Sigmoid colon (tissue), 7 donors: ENCODE data around the gene RMDN2. TPM values are rescaled to one million over a fixed set of nuclear protein-coding genes. Genes with fewer than 3 reads are reported as not detected.

ENCODE experiments used
- DNase-seq: peaks from one replicate; pipeline ENCODE4 v3.0.0-alpha.2; 2019
- H3K27ac ChIP-seq, 4 donors: fragments of 200-600 bp; sonication (generic); one replicate each; pipeline ENCODE4 v1.5.1; 2016 to 2019; ENCODE audit warnings: mild to moderate bottlenecking in 1 of 4
- H3K27me3 ChIP-seq, 3 donors: fragments of 200-600 bp; sonication (generic); one replicate each; pipeline ENCODE4 v1.5.1; 2019; ENCODE audit warnings: mild to moderate bottlenecking in 1 of 3
- H3K36me3 ChIP-seq, 4 donors: fragments of 200-600 bp; sonication (generic); one replicate each; pipeline ENCODE4 v1.5.1; 2016 to 2019
- H3K4me1 ChIP-seq, 4 donors: fragments of 200-600 bp; sonication (generic); one replicate each; pipeline ENCODE4 v1.5.1; 2017 to 2019
- H3K4me3 ChIP-seq, 4 donors: fragments of 200-600 bp; sonication (generic); one replicate each; pipeline ENCODE4 v1.5.1; 2017 to 2019; ENCODE audit warnings: mild to moderate bottlenecking in 2 of 4, moderate library complexity in 1 of 4
- H3K9me3 ChIP-seq, 4 donors: fragments of 200-600 bp in 3 of 4; sonication (generic) in 3 of 4; one replicate each; pipeline versions ENCODE4 v1.5.1 to v1.6.1; 2013 to 2019
- CTCF ChIP-seq, 4 experiments: fragments of 450-650 bp in 3 of 4; fragments of 200-600 bp in 1 of 4; IDR thresholded peaks; one replicate each; pipeline ENCODE4 v1.5.1; 2016 to 2019; ENCODE audit warnings: antibody characterized with exemption in 4 of 4, mild to moderate bottlenecking in 3 of 4, moderate library complexity in 2 of 4
- EP300 ChIP-seq, 4 donors: sonication (generic); formaldehyde crosslinking; IDR thresholded peaks; one replicate each; pipeline ENCODE4 v1.6.1; 2017; ENCODE audit warnings: antibody characterized with exemption in 4 of 4
- POLR2A ChIP-seq, 2 donors: fragments of 450-650 bp; IDR thresholded peaks; one replicate each; pipeline ENCODE4 v1.6.1; 2016; ENCODE audit warnings: antibody characterized with exemption in 2 of 2, mild to moderate bottlenecking in 2 of 2, moderate library complexity in 2 of 2
- POLR2AphosphoS5 ChIP-seq, 4 donors: sonication (generic); formaldehyde crosslinking; IDR thresholded peaks; one replicate each; pipeline ENCODE4 v1.6.1; 2017; ENCODE audit warnings: antibody characterized with exemption in 4 of 4
- WGBS, 2 donors: extraction: QIAGEN DNeasy Blood & Tissue Kit; methylation state at CpG; one replicate each; pipeline ENCODE4 v1.1.7; 2013; 5-methylcytosine and 5-hydroxymethylcytosine counted together
- intact Hi-C: fragments of 100-400 bp; cut with DNase I; formaldehyde crosslinking; loops from one replicate; pipeline ENCODE4 v1.15.1; 2023
- polyA plus RNA-seq, 3 donors: library from polyadenylated mRNA; stranded (reverse); fragments of 200-250 nt; gene quantifications; one replicate each; pipeline ENCODE4 v1.2.3, GENCODE V29; 2013
- total RNA-seq, 4 donors: library from RNA; depleted of rRNA; stranded (reverse); fragments of >200 nt; gene quantifications; one replicate each; pipeline ENCODE4 v1.1.0, GENCODE V29; 2016
- donor health status: healthy with polysubstance abuse.
- donor health status: Bipolar disorder and iron deficiency.
- donor health status: healthy.

The RMDN2 gene
- total and polyA plus RNA-seq, 7 donors = 4.2 to 15.6 (median 8.6) TPM

- Histone ChIP-seq H3K27me3 (no peaks in the 10 kb centered on the region), H3K27ac (peak overlapping the region; percentile 27 to 60 (median 56)), H3K9me3 (no peaks in the 10 kb centered on the region), H3K4me1 (peaks cover 0 to 14% (median 4%) of the 10 kb centered on the region in 4 donors), H3K36me3 (no peaks in the 10 kb centered on the region), H3K4me3 (peak overlapping the region in 3 of 4 donors; percentile 31 to 42 (median 36))
- TF ChIP-seq POLR2AphosphoS5 (IDR thresholded peaks at IDR 0.05) (peak in 1 of 4 donors; percentile 11), EP300 (IDR thresholded peaks at IDR 0.05) (no peak), POLR2A (IDR thresholded peaks at IDR 0.05) (no peak), CTCF (IDR thresholded peaks at IDR 0.05) (peak in 3 of 4 experiments; percentile 12 to 44 (median 27))
- 17 to 58% methylated on average over 38 of the region's 38 CpGs for WGBS, 2 donors
- no peak for DNase-seq
- intact Hi-C loops = no loop called here
Observed at GRCh38 chr2:38037757-38038621, 112.9 kb downstream of the RMDN2 start.

- peak overlapping the region; percentile 27 to 60 (median 56) for H3K27ac ChIP-seq
- H3K27me3 ChIP-seq = no peaks in the 10 kb centered on the region
- peaks cover 0 to 14% (median 4%) of the 10 kb centered on the region in 4 donors for H3K4me1 ChIP-seq
- no peak for DNase-seq
- WGBS, 2 donors = 86 to 87% methylated on average over 5 of the region's 5 CpGs
- H3K36me3 ChIP-seq = no peaks in the 10 kb centered on the region
- H3K9me3 ChIP-seq = no peaks in the 10 kb centered on the region
- no peak for TF ChIP-seq EP300 (IDR thresholded peaks at IDR 0.05)
- no peak for TF ChIP-seq CTCF (IDR thresholded peaks at IDR 0.05)
- TF ChIP-seq POLR2AphosphoS5 (IDR thresholded peaks at IDR 0.05) = no peak
- no peak for TF ChIP-seq POLR2A (IDR thresholded peaks at IDR 0.05)
- intact Hi-C loops = no loop called here
- peak overlapping the region in 3 of 4 donors; percentile 31 to 42 (median 36) for H3K4me3 ChIP-seq
Observed at GRCh38 chr2:38038682-38039081, 113.6 kb downstream of the RMDN2 start.

GRCh38 chr2:38039121-38039910 is 114.2 kb downstream of the RMDN2 start:
- Histone ChIP-seq H3K4me1 (peaks cover 0 to 14% (median 4%) of the 10 kb centered on the region in 4 donors), H3K4me3 (no peak overlapping the region), H3K27ac (no peak overlapping the region), H3K9me3 (no peaks in the 10 kb centered on the region), H3K36me3 (no peaks in the 10 kb centered on the region), H3K27me3 (no peaks in the 10 kb centered on the region)
- no peak for TF ChIP-seq POLR2A (IDR thresholded peaks at IDR 0.05)
- no peak for TF ChIP-seq CTCF (IDR thresholded peaks at IDR 0.05)
- TF ChIP-seq POLR2AphosphoS5 (IDR thresholded peaks at IDR 0.05) = no peak
- no peak for TF ChIP-seq EP300 (IDR thresholded peaks at IDR 0.05)
- DNase-seq = no peak
- intact Hi-C loops = no loop called here
- 88 to 89% methylated on average over 9 of the region's 9 CpGs for WGBS, 2 donors

GRCh38 chr2:38045811-38046210 is 120.7 kb downstream of the RMDN2 start:
- Histone ChIP-seq H3K9me3 (no peaks in the 10 kb centered on the region), H3K4me1 (no peaks in the 10 kb centered on the region), H3K36me3 (no peaks in the 10 kb centered on the region), H3K27ac (no peak overlapping the region), H3K4me3 (no peak overlapping the region), H3K27me3 (no peaks in the 10 kb centered on the region)
- 74 to 85% methylated on average over 4 of the region's 4 CpGs for WGBS, 2 donors
- TF ChIP-seq POLR2A (IDR thresholded peaks at IDR 0.05) (no peak), CTCF (IDR thresholded peaks at IDR 0.05) (no peak)
- intact Hi-C loops = no loop called here
- DNase-seq = no peak
